Activated CD8-positive, alpha-beta memory T cell treated with anti-CD3 and anti-CD28 coated beads for 1 hour (primary cell): ENCODE data around the gene LCN6.

Experiments used
- DNase-seq, 2 donors: peaks; one replicate each; pipeline ENCODE4 v3.0.0-alpha.2; 2020; ENCODE audit warnings: low read depth in 1 of 2; ENCODE audit errors: extremely low read depth in 1 of 2

Gene LCN6

GRCh38 chr9:136726631-136727191 lies 21.6 kb downstream of the LCN6 start:
- no peak for DNase-seq

DNA sequence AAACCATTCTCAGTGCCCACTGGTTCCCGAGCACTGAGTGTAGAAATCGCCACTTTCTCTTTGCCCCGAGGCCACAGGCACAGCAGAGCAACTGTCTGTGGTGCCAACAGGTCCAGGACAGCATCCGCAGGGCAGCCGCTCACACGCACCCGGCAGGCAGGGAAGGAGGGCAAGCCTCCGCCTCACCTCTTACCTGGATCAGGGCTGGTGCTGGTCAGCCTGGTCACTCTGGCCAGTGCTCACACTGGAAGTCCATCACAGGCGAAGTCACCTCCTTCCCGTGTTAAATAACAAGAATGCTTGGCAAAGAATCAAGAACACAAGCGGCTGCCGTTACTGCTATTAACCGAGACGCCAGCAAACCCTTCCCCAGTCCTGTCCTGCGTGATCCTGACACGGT lies 22.2 kb downstream of the LCN6 start:
- DNase-seq: no peak

- no peak for DNase-seq
Observed at GRCh38 chr9:136725612-136726011, 22.7 kb downstream of the LCN6 start.

GRCh38 chr9:136724772-136725171 lies 23.6 kb downstream of the LCN6 start:
- DNase-seq: no peak

- DNase-seq: no peak
Observed at GRCh38 chr9:136723989-136724388, 24.3 kb downstream of the LCN6 start.

- DNase-seq: no peak
Observed at GRCh38 chr9:136723362-136723976, 24.9 kb downstream of the LCN6 start.

- no peak for DNase-seq
Observed at GRCh38 chr9:136722969-136723356, 25.4 kb downstream of the LCN6 start.

DNA sequence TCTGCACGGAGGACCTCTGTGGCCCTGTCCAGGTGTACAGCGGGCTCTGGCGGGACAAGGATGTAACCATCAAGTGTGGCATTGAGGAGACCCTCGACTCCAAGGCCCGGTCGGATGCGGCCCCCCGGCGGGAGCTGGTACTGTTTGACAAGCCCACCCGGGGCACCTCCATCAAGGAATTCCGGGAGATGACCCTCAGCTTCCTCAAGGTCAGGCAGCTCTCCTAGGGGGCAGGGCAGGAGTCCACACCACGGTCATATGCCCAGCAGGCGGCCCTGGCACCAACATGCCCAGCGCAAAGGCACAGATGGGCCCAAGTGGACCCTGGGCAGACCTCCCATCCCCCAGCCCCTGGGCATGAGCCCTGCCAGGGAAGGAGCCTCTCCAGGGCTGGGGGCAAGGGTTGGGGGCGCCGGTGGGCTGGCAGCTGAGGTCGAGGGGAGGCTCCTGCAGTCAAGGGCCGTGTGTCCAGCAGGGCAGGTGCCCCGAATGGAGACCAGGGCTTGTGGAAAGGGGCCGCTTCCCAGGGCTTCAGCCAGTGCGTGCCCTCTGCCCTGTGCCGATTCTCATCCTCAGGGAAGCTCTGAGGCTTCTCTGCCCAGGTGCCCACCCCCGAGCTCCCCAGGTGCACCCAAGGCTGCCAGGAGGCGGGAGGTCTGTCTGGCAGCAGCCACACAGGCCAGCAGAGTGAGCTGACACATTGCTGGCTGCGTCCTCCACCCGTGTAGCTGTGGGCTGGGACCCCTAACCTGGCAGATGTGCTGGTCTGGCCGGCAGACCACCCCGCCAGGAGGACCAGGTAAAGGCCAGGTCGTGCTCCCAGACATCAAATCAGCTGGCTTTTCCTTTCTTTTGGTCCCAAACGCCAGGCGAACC lies 26.0 kb downstream of the LCN6 start:
- no peak for DNase-seq

DNA sequence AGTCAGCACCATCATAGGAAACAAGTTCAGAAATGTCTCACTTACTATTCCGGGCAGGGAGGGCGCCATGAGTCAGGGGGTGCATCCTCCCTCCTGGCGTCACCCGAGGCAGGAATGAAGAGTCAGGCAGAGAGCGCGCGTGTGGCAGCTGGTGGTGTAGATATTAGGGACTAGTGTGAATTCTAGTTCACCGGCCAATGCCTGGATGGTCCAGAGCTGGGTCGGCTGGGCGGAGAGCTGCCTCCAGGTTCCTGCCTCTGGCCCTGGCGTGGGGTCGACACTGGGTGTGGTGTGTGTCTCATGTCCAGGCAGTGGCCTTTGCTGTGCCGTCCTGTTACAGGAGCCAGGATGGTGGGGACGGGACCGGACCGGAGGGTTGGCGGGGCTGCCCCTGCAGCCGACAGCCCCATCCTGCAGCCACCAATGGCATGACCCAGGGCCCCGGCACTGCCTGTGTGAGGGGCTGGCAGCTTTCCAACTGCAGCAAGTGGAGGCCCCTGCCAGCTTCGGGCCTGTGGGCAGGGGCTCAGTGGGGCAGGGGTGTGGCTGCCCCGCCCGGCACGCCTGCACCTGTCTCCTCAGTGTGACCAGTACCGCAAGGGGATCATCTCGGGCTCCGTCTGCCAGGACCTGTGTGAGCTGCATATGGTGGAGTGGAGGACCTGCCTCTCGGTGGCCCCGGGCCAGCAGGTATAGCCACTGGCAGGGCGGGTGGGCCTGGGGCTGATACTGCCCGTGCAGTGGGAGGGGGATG lies 26.8 kb downstream of the LCN6 start:
- no peak for DNase-seq

GRCh38 chr9:136720898-136721338 lies 27.4 kb downstream of the LCN6 start:
- DNase-seq: no peak

DNA sequence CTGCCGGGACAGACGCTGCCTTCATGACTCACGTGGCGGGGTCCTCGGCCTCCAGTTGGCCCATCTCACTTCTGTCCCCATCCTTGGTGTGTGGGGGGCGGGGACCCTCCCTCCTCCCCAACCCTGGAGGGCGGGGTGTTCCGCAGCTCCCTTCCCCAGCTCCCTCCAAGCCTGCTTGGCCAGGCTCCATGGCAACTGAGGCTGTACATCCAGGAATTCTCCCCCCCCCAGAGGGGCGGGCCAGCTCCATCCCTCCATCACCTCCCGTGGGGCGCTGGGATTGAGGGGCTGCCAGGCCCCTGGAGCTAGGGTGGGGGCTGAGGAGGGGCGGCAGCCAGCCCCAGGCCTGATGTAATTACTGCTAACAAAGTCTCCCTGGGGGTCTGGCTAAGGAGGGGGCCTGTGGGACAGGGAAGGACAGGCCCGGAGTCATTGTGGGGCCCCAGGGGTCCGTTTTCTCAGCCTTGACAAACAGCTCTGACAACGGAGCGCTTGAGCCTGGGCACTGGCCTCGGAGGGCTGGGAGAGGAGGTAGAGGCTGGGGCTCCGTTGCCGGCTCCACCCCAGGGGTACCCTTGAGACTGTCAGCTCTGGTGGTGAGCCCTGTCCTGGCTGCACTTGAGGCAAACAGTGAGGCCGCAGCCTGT lies 28.0 kb downstream of the LCN6 start:
- no peak for DNase-seq

DNA sequence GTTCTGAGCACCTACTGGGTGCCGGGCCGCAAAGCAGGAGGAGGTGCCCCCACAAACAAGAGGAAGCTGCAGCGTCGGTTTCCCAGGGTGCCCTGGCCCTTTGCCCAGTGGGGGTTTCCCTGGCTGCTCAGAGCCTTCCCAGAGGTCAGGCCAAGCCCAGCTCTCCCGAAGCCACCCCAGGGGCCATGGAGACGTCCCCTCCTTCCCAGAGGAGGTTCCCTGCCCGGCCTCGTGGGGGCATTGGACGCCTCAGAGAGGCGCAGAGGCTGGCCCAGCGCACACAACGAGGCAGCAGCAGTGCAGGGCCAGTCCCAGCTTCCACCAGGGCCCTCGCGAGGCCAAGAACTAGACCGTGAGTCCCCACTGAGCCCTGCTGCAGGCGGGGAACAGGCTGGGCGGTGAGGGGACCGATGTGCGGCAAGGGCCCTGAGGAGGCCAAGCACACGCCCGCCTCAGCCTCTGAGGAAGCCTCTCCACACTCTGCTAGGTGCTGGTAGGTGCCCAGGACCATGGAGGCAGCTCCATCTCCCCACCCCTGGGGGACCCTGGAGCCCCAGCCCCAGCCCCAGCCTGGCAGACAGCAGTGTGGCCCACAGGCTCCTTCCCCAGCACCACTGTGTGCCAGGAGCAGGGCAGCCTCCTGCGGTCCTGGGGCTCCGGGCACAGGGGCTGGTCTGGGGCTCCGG lies 29.0 kb downstream of the LCN6 start:
- no peak for DNase-seq

GRCh38 chr9:136718345-136719194 lies 29.8 kb downstream of the LCN6 start:
- DNase-seq: no peak

DNA sequence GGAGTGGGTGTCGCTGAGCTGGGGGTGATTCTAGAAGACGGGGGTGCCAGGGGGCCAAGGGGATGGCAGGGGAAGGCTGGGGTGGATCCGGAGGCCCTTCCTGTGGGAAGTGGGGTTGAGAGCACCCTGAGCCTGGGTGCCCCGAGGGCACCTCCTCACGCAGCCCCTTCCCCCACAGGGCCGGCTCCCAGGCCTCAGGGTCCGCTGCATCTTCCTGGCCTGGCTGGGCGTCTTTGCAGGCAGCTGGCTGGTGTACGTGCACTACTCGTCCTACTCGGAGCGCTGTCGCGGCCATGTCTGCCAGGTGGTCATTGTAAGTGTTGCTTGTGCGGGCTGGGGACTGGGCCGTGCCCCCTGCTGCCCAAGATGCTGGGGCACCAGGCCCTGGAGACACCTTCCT lies 30.9 kb downstream of the LCN6 start:
- no peak for DNase-seq

DNA sequence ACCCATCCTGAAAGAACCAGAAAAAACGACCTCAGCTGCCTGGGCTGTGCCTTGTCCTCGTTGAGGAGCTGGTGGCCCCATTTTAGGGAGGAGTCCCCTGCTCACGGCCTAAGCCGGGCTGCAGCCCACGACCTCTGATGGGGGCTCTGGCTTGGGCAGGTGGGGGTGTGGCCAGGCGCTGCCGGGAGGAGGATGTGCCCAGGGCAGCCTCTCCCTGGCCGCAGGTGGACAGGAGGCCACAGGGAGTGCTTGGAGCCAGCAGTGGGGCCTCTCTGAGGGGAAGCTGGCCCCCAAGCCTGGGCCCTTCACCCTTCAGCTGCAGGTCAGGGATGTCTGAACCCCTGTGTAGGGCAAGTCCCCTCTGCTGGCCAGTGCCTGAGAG lies 33.4 kb downstream of the LCN6 start:
- no peak for DNase-seq

DNA sequence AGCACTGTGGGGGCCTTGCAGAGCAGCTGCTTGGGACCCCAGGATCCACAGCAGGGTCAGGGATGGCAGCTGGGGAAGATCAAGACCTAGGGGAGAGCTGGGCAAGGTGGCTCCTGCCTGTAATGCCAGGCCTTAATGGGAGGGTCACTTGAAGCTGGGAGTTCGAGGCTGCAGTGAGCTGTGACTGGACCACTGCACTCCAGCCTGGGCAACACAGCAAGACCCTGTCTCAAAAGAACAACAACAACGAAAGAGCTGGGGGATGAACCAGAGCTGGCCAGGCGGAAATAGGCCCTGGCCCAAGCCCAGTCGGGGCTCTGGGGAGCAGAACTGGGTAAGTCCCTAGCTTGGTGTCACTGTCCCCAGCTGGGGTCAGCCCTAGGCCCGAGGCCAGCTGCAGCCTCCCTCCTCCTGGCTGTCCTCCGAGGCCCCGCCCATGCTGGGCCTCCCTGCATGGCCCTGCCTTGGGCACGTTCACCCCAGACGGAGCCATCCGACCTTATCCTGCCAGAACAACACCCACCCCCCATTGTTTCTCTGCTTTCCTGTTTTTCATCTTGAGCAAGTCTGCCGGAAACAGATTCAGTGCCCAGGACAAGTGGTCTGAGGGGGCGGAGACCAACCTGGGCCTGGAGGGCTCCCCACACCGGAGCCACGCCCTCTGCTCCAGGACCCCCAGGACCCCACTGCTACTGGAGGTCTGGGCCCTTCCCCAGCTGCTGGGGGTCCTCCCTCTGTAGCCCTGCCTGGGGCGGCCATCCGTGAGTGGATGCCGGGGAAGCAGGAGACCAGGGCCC lies 34.0 kb downstream of the LCN6 start:
- no peak for DNase-seq

DNA sequence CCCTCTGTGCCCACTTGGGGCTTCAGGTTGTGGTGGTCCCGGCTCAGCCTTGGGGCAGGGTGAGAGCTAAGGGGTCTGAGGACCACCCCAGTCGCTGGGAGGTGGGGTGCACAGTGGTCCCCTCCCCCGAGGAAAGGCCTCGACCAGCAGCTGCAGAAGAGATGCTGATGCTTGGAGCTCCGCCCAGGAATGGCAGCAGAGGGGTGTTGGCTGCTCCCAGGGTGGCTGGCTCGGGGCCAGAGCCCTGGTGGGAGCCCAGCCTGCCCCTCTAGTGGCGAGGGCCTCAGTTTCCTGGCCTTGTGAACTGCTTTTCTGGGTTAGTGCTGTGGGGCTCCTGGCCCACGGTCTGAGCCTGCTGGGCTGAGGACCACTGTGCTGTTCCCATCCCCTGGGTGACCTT lies 34.8 kb downstream of the LCN6 start:
- DNase-seq: no peak

DNA sequence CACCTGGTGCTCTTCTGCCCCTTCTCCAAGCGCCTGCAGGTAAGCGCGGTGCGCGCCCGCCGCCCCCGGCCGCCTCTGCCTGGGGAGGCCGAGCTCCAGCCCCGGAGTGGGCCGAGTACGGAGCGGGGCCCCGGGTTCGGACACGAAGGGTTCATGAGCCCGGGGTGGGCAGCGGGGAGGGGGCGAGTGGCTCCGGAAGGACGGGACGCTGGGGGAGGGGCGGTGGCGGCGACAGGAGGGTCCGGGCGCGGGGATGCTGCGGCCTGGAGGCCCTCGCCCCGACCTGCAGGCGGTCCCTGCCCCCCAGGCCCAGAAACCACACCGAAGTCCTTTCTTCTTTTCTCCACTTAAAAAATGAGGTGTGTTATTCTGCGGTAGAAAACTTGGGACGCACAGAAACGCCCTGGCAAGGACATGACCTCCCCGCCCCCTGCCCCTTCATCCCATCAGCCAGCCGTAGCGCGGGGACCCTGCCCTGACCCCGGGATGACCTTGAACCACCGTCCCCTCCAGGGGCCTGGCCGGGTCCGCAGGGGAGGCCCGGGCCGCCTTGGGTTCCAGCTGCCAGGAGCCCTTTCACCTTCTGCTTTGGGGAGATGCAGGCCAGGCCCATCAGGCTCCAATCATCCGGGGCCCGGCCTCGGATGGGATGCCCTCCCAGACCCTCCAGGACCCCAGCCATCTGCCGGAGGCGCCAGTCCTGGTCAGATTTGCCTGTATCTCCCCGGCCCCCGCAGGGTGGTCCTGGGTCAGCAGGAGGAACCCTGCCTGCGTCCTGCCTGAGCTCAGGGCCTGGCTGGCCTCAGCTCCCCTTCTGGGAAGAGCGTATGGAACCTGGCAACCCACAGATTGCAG lies 35.4 kb downstream of the LCN6 start:
- no peak for DNase-seq
